ENCODE measurements around the gene EYS. TPM values are rescaled to one million over a fixed set of nuclear protein-coding genes. Genes with fewer than 3 reads are reported as not detected.
A peak's percentile ranks its signal among the peaks of the same experiment; 100 is the strongest.

Gene EYS
- total RNA-seq, 1 donor from 2014 or later, result not detected

GRCh38 chr6:63813566-63814120 lies 1893.4 kb downstream of the EYS start:
- intact Hi-C loops (cut with DNase I), result no loop called here
- ATAC-seq, result no peak
- Histone ChIP-seq H3K36me3 (no peaks in the 10 kb centered on the region), H3K4me3 (no peak overlapping the region), H3K9me3 (no peaks in the 10 kb centered on the region), H3K27ac (no peak overlapping the region), H3K27me3 (ENCODE audit: low read depth) (no peaks in the 10 kb centered on the region), H3K4me1 (no peaks in the 10 kb centered on the region)
- no peak for DNase-seq
- no peak for TF ChIP-seq CTCF (IDR thresholded peaks at IDR 0.05)

- intact Hi-C loops (cut with DNase I), result no loop called here
- TF ChIP-seq CTCF (IDR thresholded peaks at IDR 0.05), result no peak
- no peak overlapping the region for H3K27ac ChIP-seq
- no peak overlapping the region for H3K4me3 ChIP-seq
- H3K4me1 ChIP-seq, result peaks cover 19% of the 10 kb centered on the region
- DNase-seq (no peak), ATAC-seq (no peak)
- H3K36me3 ChIP-seq, result no peaks in the 10 kb centered on the region
- H3K9me3 ChIP-seq, result no peaks in the 10 kb centered on the region
- no peaks in the 10 kb centered on the region for H3K27me3 ChIP-seq (ENCODE audit: low read depth)
These were observed 1898.5 kb downstream of the EYS start for GRCh38 chr6:63808576-63808975.

GRCh38 chr6:63807056-63807455 lies 1900.0 kb downstream of the EYS start:
- Histone ChIP-seq H3K27ac (peak overlapping the region; percentile 67), H3K4me3 (no peak overlapping the region), H3K27me3 (ENCODE audit: low read depth) (no peaks in the 10 kb centered on the region), H3K36me3 (no peaks in the 10 kb centered on the region), H3K4me1 (peaks cover 19% of the 10 kb centered on the region), H3K9me3 (no peaks in the 10 kb centered on the region)
- ATAC-seq, result no peak
- no peak for DNase-seq
- TF ChIP-seq CTCF (IDR thresholded peaks at IDR 0.05), result no peak
- intact Hi-C loops (cut with DNase I), result no loop called here

GRCh38 chr6:63806573-63806913 lies 1900.5 kb downstream of the EYS start:
- DNase-seq (no peak), ATAC-seq (peak; percentile 38 to 66)
- Histone ChIP-seq H3K36me3 (no peaks in the 10 kb centered on the region), H3K4me1 (peaks cover 19% of the 10 kb centered on the region), H3K27ac (peak overlapping the region; percentile 67), H3K27me3 (ENCODE audit: low read depth) (no peaks in the 10 kb centered on the region), H3K4me3 (no peak overlapping the region), H3K9me3 (no peaks in the 10 kb centered on the region)
- TF ChIP-seq CTCF (IDR thresholded peaks at IDR 0.05), result no peak
- intact Hi-C loops (cut with DNase I), result no loop called here

GRCh38 chr6:63805808-63806572 lies 1901.0 kb downstream of the EYS start:
- no peak for DNase-seq
- H3K27me3 ChIP-seq (ENCODE audit: low read depth), result no peaks in the 10 kb centered on the region
- no peak overlapping the region for H3K4me3 ChIP-seq
- no peaks in the 10 kb centered on the region for H3K36me3 ChIP-seq
- intact Hi-C loops (cut with DNase I), result no loop called here
- peak; percentile 86 to 94 for ATAC-seq
- H3K27ac ChIP-seq, result peak overlapping the region; percentile 73
- no peaks in the 10 kb centered on the region for H3K9me3 ChIP-seq
- peaks cover 19% of the 10 kb centered on the region for H3K4me1 ChIP-seq
- TF ChIP-seq CTCF (IDR thresholded peaks at IDR 0.05), result no peak
